GM18907 (cell line): Measurements from ENCODE around the gene MICAL3.

ENCODE experiments used
- ATAC-seq: cut with Tn5 transposase; IDR thresholded peaks from one replicate; pipeline ENCODE4 v1.9.1; 2021; ENCODE audit warnings: mild to moderate bottlenecking, moderate library complexity; ENCODE audit not compliant: unreplicated experiment

Gene MICAL3

GRCh38 chr22:17875631-17876030 is 148.7 kb downstream of the MICAL3 start:
- no peak for ATAC-seq

GRCh38 chr22:17875156-17875555 is 149.2 kb downstream of the MICAL3 start:
- ATAC-seq, result no peak

- ATAC-seq, result no peak
These were observed 150.0 kb downstream of the MICAL3 start for GRCh38 chr22:17874231-17874905.

GRCh38 chr22:17873804-17874203 is 150.6 kb downstream of the MICAL3 start:
- no peak for ATAC-seq

GRCh38 chr22:17873116-17873515 is 151.2 kb downstream of the MICAL3 start:
- no peak for ATAC-seq

GRCh38 chr22:17872471-17872870 is 151.9 kb downstream of the MICAL3 start:
- no peak for ATAC-seq

GRCh38 chr22:17871726-17872458 is 152.5 kb downstream of the MICAL3 start:
- no peak for ATAC-seq

GRCh38 chr22:17870407-17870806 is 154.0 kb downstream of the MICAL3 start:
- no peak for ATAC-seq

GRCh38 chr22:17869285-17870096 is 154.9 kb downstream of the MICAL3 start:
- no peak for ATAC-seq

GRCh38 chr22:17868771-17869170 is 155.6 kb downstream of the MICAL3 start:
- no peak for ATAC-seq

- no peak for ATAC-seq
These were observed 157.1 kb downstream of the MICAL3 start for GRCh38 chr22:17867160-17867785.

GRCh38 chr22:17866621-17867020 is 157.7 kb downstream of the MICAL3 start:
- no peak for ATAC-seq

GRCh38 chr22:17866127-17866526 is 158.2 kb downstream of the MICAL3 start:
- no peak for ATAC-seq

- ATAC-seq, result no peak
These were observed 158.9 kb downstream of the MICAL3 start for GRCh38 chr22:17865183-17866055.

- no peak for ATAC-seq
These were observed 159.8 kb downstream of the MICAL3 start for GRCh38 chr22:17864398-17865182.

- ATAC-seq, result no peak
These were observed 161.6 kb downstream of the MICAL3 start for GRCh38 chr22:17862646-17863181.

- no peak for ATAC-seq
These were observed 162.5 kb downstream of the MICAL3 start for GRCh38 chr22:17861909-17862308.

- no peak for ATAC-seq
These were observed 164.0 kb downstream of the MICAL3 start for GRCh38 chr22:17860220-17860965.
